ENCODE data around the gene CHCHD6.

- TF ChIP-seq SMAD4 (CRISPR knock-in tag; IDR thresholded peaks at IDR 0.05) (no peak), FOXJ3 (CRISPR knock-in tag; IDR thresholded peaks at IDR 0.05; ENCODE audit: borderline replicate concordance) (no peak), NFYB (CRISPR knock-in tag; conservative IDR thresholded peaks at IDR 0.05; ENCODE audit: low read depth) (no peak), ZNF317 (CRISPR knock-in tag; IDR thresholded peaks at IDR 0.05; ENCODE audit: borderline replicate concordance, low read depth) (no peak)
- TF ChIP-seq, protein P1, sequence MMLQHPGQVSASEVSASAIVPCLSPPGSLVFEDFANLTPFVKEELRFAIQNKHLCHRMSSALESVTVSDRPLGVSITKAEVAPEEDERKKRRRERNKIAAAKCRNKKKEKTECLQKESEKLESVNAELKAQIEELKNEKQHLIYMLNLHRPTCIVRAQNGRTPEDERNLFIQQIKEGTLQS (CRISPR knock-in tag; conservative IDR thresholded peaks at IDR 0.05) = no peak
Observed at GRCh38 chr3:126665221-126665936, 38.7 kb upstream of the CHCHD6 start.

Data from WTC11 (cell line).